Astrocyte (in vitro differentiated cells and primary cell): ENCODE measurements around the gene EFCAB9. TPM values are rescaled to one million over a fixed set of nuclear protein-coding genes. Genes with fewer than 3 reads are reported as not detected.

Experiments used
- DNase-seq: peaks from one replicate; pipeline ENCODE4 v3.0.0-alpha.2; 2010; ENCODE audit warnings: low read depth
- FAIRE-seq: peaks from 2 replicates; lab custom pipeline; 2011; peaks lifted over from hg19 to GRCh38; lab: Jason Lieb, UNC
- H2AFZ ChIP-seq: 2 replicates; pipeline ENCODE4 v1.6.0; 2012; ENCODE audit warnings: low read depth, low read length, inconsistent platforms
- H3K27ac ChIP-seq: 2 replicates; pipeline ENCODE4 v1.5.1; 2011; ENCODE audit warnings: low read depth, low read length, inconsistent platforms
- H3K27me3 ChIP-seq: 2 replicates; pipeline ENCODE4 v1.6.0; 2011; ENCODE audit warnings: low read length, inconsistent platforms; ENCODE audit not compliant: insufficient read depth
- H3K36me3 ChIP-seq: 2 replicates; pipeline ENCODE4 v1.5.1; 2011; ENCODE audit warnings: low read length, inconsistent platforms; ENCODE audit not compliant: insufficient read depth
- H3K4me1 ChIP-seq: 2 replicates; pipeline ENCODE4 v1.5.1; 2011; ENCODE audit warnings: low read length, inconsistent platforms; ENCODE audit not compliant: insufficient read depth
- H3K4me2 ChIP-seq: 2 replicates; pipeline ENCODE4 v1.6.0; 2012; ENCODE audit warnings: low read length, inconsistent platforms
- H3K4me3 ChIP-seq: 2 replicates; pipeline ENCODE4 v1.5.1; 2011; ENCODE audit warnings: low read depth, mild to moderate bottlenecking, low read length, inconsistent platforms; ENCODE audit not compliant: insufficient read depth
- H3K79me2 ChIP-seq: 2 replicates; pipeline ENCODE4 v1.6.0; 2012; ENCODE audit warnings: mild to moderate bottlenecking, low read length, inconsistent platforms; ENCODE audit not compliant: insufficient read depth
- H3K9ac ChIP-seq: 2 replicates; pipeline ENCODE4 v1.6.0; 2012; ENCODE audit warnings: mild to moderate bottlenecking, low read length, inconsistent platforms
- H3K9me3 ChIP-seq: 2 replicates; pipeline ENCODE4 v1.5.1; 2012; ENCODE audit warnings: low read depth, mild to moderate bottlenecking, low read length, inconsistent platforms; ENCODE audit not compliant: insufficient read depth
- H4K20me1 ChIP-seq: 2 replicates; pipeline ENCODE4 v1.6.0; 2012; ENCODE audit warnings: low read length, inconsistent platforms; ENCODE audit not compliant: insufficient read depth
- H3K27ac Mint-ChIP-seq: one replicate; pipeline ENCODE4 v1.8.0; 2021; ENCODE audit warnings: mild to moderate bottlenecking, mixed read lengths; ENCODE audit not compliant: unreplicated experiment
- H3K27me3 Mint-ChIP-seq: one replicate; pipeline ENCODE4 v1.8.0; 2021; ENCODE audit warnings: low read depth, mixed read lengths; ENCODE audit not compliant: unreplicated experiment
- H3K36me3 Mint-ChIP-seq: one replicate; pipeline ENCODE4 v1.8.0; 2021; ENCODE audit warnings: low read depth, mixed read lengths; ENCODE audit not compliant: unreplicated experiment
- H3K4me1 Mint-ChIP-seq: one replicate; pipeline ENCODE4 v1.8.0; 2021; ENCODE audit warnings: low read depth, mixed read lengths; ENCODE audit not compliant: unreplicated experiment
- H3K4me3 Mint-ChIP-seq: one replicate; pipeline ENCODE4 v1.8.0; 2021; ENCODE audit warnings: mild to moderate bottlenecking, moderate library complexity, mixed read lengths; ENCODE audit not compliant: unreplicated experiment
- H3K9me3 Mint-ChIP-seq: one replicate; pipeline ENCODE4 v1.8.0; 2021; ENCODE audit warnings: mild to moderate bottlenecking, mixed read lengths; ENCODE audit not compliant: unreplicated experiment
- CTCF ChIP-seq: IDR thresholded peaks from 2 replicates; pipeline ENCODE4 v1.5.1; 2011; ENCODE audit warnings: low read depth, mild to moderate bottlenecking, inconsistent platforms, low read length, moderate library complexity; ENCODE audit not compliant: insufficient read depth
- EZH2 ChIP-seq: IDR thresholded peaks from 2 replicates; pipeline ENCODE4 v1.6.1; 2012; ENCODE audit warnings: mild to moderate bottlenecking, low read length, inconsistent platforms; ENCODE audit not compliant: insufficient read depth
- total RNA-seq: library from RNA; stranded (reverse); gene quantifications from 2 replicates; pipeline ENCODE4 v1.2.1, GENCODE V29; 2021

The EFCAB9 gene
- total RNA-seq, 1 donor from 2014 or later: not detected

DNA sequence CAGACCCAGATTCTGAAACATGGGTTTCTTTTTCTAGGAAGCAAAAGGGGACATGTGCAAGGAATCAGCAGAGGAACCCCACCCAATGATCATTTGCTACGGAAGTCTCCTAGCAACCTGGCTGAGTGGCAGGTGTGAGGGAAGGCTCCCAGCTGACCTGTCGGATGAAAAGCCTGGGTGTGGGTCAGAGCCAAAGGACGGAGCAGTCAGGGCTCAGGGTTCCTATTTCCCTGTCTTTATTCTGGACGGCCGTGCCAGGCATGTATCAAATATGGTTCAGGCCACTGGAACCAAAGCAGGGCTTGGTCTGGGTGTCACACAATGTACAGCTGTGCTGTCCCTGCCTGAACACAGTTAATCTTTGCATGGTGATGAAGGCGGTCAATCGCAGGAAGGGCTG lies 26.1 kb upstream of the EFCAB9 start:
- peaks cover 77% of the 10 kb centered on the region for H3K79me2 ChIP-seq
- Mint-ChIP-seq H3K9me3 (no peaks in the 10 kb centered on the region), H3K36me3 (peaks cover 7% of the 10 kb centered on the region), H3K4me1 (peaks cover 19% of the 10 kb centered on the region), H3K4me3 (no peak overlapping the region), H3K27ac (no peak overlapping the region), H3K27me3 (no peaks in the 10 kb centered on the region)
- TF ChIP-seq CTCF: no peak
- no peak overlapping the region for H3K9ac ChIP-seq
- no peak overlapping the region for H3K27ac ChIP-seq
- H3K4me1 ChIP-seq: peaks cover 14% of the 10 kb centered on the region
- no peak for FAIRE-seq
- DNase-seq: no peak
- H3K9me3 ChIP-seq: no peaks in the 10 kb centered on the region
- H2AFZ ChIP-seq: no peak overlapping the region
- H3K4me3 ChIP-seq: no peak overlapping the region
- H3K36me3 ChIP-seq: no peaks in the 10 kb centered on the region
- no peaks in the 10 kb centered on the region for H3K27me3 ChIP-seq
- H4K20me1 ChIP-seq: peaks cover 91% of the 10 kb centered on the region
- H3K4me2 ChIP-seq: no peak overlapping the region

GRCh38 chr5:172168311-172168710 lies 25.7 kb upstream of the EFCAB9 start:
- Mint-ChIP-seq H3K27ac (no peak overlapping the region), H3K36me3 (peaks cover 8% of the 10 kb centered on the region), H3K9me3 (no peaks in the 10 kb centered on the region), H3K27me3 (no peaks in the 10 kb centered on the region), H3K4me3 (no peak overlapping the region), H3K4me1 (peaks cover 19% of the 10 kb centered on the region)
- peaks cover 91% of the 10 kb centered on the region for H4K20me1 ChIP-seq
- TF ChIP-seq EZH2: no peak
- no peak for TF ChIP-seq CTCF
- no peak overlapping the region for H2AFZ ChIP-seq
- H3K4me2 ChIP-seq: no peak overlapping the region
- H3K36me3 ChIP-seq: no peaks in the 10 kb centered on the region
- peaks cover 18% of the 10 kb centered on the region for H3K4me1 ChIP-seq
- H3K9me3 ChIP-seq: no peaks in the 10 kb centered on the region
- no peak overlapping the region for H3K27ac ChIP-seq
- no peak overlapping the region for H3K9ac ChIP-seq
- no peak overlapping the region for H3K4me3 ChIP-seq
- DNase-seq: no peak
- peaks cover 77% of the 10 kb centered on the region for H3K79me2 ChIP-seq
- no peak for FAIRE-seq
- no peaks in the 10 kb centered on the region for H3K27me3 ChIP-seq

- Mint-ChIP-seq H3K4me3 (no peak overlapping the region), H3K36me3 (peaks cover 8% of the 10 kb centered on the region), H3K27ac (no peak overlapping the region), H3K27me3 (no peaks in the 10 kb centered on the region), H3K9me3 (no peaks in the 10 kb centered on the region), H3K4me1 (peaks cover 21% of the 10 kb centered on the region)
- H3K79me2 ChIP-seq: peaks cover 76% of the 10 kb centered on the region
- H3K9ac ChIP-seq: no peak overlapping the region
- TF ChIP-seq EZH2 (no peak), CTCF (no peak)
- no peaks in the 10 kb centered on the region for H3K36me3 ChIP-seq
- no peak overlapping the region for H3K27ac ChIP-seq
- no peaks in the 10 kb centered on the region for H3K27me3 ChIP-seq
- no peaks in the 10 kb centered on the region for H3K9me3 ChIP-seq
- no peak overlapping the region for H2AFZ ChIP-seq
- peaks cover 23% of the 10 kb centered on the region for H3K4me1 ChIP-seq
- DNase-seq (no peak), FAIRE-seq (no peak)
- no peak overlapping the region for H3K4me3 ChIP-seq
- H3K4me2 ChIP-seq: no peak overlapping the region
- H4K20me1 ChIP-seq: peaks cover 89% of the 10 kb centered on the region
These were observed 24.8 kb upstream of the EFCAB9 start for GRCh38 chr5:172169216-172169615.
